ENCODE data around the gene NKIRAS1. TPM values are rescaled to one million over a fixed set of nuclear protein-coding genes. Genes with fewer than 3 reads are reported as not detected.

Gene NKIRAS1
- polyA plus RNA-seq, 3 donors, result 0.69 to 2.0 (median 1.9) TPM

DNA sequence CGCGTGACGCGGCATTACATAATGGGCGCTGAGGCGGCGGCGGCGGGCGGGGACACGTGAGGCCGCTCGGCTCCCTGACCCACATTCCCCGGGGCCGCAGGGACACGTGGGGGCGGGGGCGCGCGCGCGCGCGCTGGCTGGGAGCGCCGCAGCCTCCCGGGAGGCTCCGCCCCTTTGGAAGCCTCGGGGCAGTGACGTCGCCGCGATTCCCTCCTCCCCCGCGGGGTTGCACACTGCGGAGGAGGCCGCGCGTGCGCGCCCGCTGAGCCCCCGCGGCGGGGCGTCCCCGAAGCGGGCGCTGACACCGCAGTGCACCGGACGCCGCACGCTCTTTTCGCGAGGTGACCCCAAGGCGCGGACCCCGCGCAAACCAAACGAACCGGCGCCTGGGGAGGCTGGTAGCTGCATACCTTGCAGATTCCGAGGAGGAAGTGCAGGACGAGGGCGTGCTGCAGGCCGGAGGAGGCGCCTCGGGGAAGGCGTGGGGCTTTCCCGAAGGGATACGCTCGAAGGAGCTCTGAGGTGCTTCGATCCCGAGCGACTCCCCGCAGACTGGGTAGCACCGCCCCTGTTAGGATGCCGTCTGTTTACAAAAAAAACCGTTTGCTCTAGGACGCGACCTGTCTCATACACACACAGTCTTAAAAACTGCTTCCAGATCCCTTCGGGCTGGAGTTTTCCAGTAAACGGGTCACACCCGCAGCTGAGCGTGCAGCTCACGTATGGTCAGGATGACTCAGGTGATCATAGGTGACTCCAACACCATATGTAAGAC is 29.3 kb upstream of the NKIRAS1 start:
- H3K4me1 ChIP-seq (ENCODE audit: control insufficient read depth in 1 of 2, insufficient read depth in 2 of 2, low read length in 2 of 2), result peaks cover 27 to 29% of the 10 kb centered on the region in 2 donors

DNA sequence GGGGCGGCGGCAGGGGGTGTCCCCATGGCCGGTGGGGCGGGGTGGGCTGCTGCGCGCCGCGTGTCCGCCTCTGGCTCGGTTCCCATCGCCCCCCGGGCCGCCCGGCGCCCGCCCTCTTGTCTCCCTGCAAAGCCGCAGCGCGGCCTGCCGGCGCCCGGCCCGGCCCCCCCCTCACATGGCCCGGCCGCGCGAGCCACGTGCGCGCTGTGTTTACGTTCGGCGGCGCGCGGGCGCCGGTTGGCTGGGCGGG is 28.8 kb upstream of the NKIRAS1 start:
- peaks cover 34% of the 10 kb centered on the region for H3K4me1 Mint-ChIP-seq
- WGBS (ENCODE audit: insufficient coverage), result 0% methylated on average over 39 of the region's 39 CpGs

More for the DNA sequence above, 29.3 kb upstream of the NKIRAS1 start:
- intact Hi-C loops (cut with micrococcal nuclease), result loop anchor here in 1 of 2 donors (2.0 to 10.0 kb wide), 3 partner anchors 29 to 1719 kb away; partner anchors contain the start of genes NKIRAS1, RPL15, TOP2B and UBE2E2
- Mint-ChIP-seq H3K4me3 (peak overlapping the region; percentile 80 to 91), H3K36me3 (peaks cover 4 to 5% of the 10 kb centered on the region in 2 donors), H3K9me3 (peaks cover 0 to 2% (median 0%) of the 10 kb centered on the region in 7 donors), H3K27ac (peak overlapping the region; percentile 88 to 96 (median 93)), H3K27me3 (ENCODE audit: low read depth in 3 of 3) (peaks cover 16 to 24% (median 21%) of the 10 kb centered on the region in 3 donors), H3K4me1 (peaks cover 35% of the 10 kb centered on the region)
- WGBS (ENCODE audit: insufficient coverage), result under 1% methylated on average over 87 of the region's 87 CpGs
- DNase-seq, result peak; percentile 94 to 98 (median 97)
- Histone ChIP-seq H3K4me3 (replicated peaks in 1 of 3; ENCODE audit: low read depth in 2 of 3, low read length in 3 of 3) (peak overlapping the region; percentile 46 to 83 (median 62)), H3K27ac (ENCODE audit: low read depth in 1 of 2, low read length in 2 of 2) (peak overlapping the region; percentile 67 to 89), H3K79me2 (ENCODE audit: insufficient read depth, low read length) (peaks cover 29% of the 10 kb centered on the region), H3K36me3 (replicated peaks in 1 of 2; ENCODE audit: control insufficient read depth in 1 of 2, insufficient read depth in 2 of 2, low read length in 2 of 2) (no peaks in the 10 kb centered on the region), H3K9ac (ENCODE audit: insufficient read depth, low read length, poor library complexity, severe bottlenecking) (peak overlapping the region; percentile 78), H4K20me1 (ENCODE audit: insufficient read depth, low read length) (peaks cover 15% of the 10 kb centered on the region), H3K9me3 (replicated peaks in 1 of 2; ENCODE audit: control insufficient read depth in 1 of 2, insufficient read depth in 1 of 2, low read length in 2 of 2) (no peaks in the 10 kb centered on the region), H3K27me3 (ENCODE audit: control insufficient read depth in 2 of 2, insufficient read depth in 2 of 2, low read length in 2 of 2) (peaks cover 6 to 13% of the 10 kb centered on the region in 2 donors), H2AFZ (ENCODE audit: insufficient read depth, low read depth, low read length, poor library complexity, severe bottlenecking) (peak overlapping the region; percentile 54), H3K4me2 (replicated peaks; ENCODE audit: extremely low read depth, low read length, poor library complexity, severe bottlenecking) (peak overlapping the region; percentile 88)
- TF ChIP-seq, protein P1, sequence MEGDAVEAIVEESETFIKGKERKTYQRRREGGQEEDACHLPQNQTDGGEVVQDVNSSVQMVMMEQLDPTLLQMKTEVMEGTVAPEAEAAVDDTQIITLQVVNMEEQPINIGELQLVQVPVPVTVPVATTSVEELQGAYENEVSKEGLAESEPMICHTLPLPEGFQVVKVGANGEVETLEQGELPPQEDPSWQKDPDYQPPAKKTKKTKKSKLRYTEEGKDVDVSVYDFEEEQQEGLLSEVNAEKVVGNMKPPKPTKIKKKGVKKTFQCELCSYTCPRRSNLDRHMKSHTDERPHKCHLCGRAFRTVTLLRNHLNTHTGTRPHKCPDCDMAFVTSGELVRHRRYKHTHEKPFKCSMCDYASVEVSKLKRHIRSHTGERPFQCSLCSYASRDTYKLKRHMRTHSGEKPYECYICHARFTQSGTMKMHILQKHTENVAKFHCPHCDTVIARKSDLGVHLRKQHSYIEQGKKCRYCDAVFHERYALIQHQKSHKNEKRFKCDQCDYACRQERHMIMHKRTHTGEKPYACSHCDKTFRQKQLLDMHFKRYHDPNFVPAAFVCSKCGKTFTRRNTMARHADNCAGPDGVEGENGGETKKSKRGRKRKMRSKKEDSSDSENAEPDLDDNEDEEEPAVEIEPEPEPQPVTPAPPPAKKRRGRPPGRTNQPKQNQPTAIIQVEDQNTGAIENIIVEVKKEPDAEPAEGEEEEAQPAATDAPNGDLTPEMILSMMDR (IDR thresholded peaks at IDR 0.05), result no peak

More for the DNA sequence above, 28.8 kb upstream of the NKIRAS1 start:
- Mint-ChIP-seq H3K27me3 (ENCODE audit: low read depth in 3 of 3) (peaks cover 16 to 24% (median 21%) of the 10 kb centered on the region in 3 donors), H3K27ac (peak overlapping the region in 1 of 7 donors; percentile 25), H3K9me3 (peaks cover 0 to 2% (median 0%) of the 10 kb centered on the region in 7 donors), H3K36me3 (peaks cover 4 to 5% of the 10 kb centered on the region in 2 donors), H3K4me3 (peak overlapping the region in 1 of 2 donors; percentile 12)
- Histone ChIP-seq H3K9ac (ENCODE audit: insufficient read depth, low read length, poor library complexity, severe bottlenecking) (peak overlapping the region; percentile 78), H3K4me3 (replicated peaks in 1 of 3; ENCODE audit: low read depth in 2 of 3, low read length in 3 of 3) (peak overlapping the region; percentile 26 to 93 (median 83)), H4K20me1 (ENCODE audit: insufficient read depth, low read length) (peaks cover 11% of the 10 kb centered on the region), H3K36me3 (replicated peaks in 1 of 2; ENCODE audit: control insufficient read depth in 1 of 2, insufficient read depth in 2 of 2, low read length in 2 of 2) (no peaks in the 10 kb centered on the region), H3K9me3 (replicated peaks in 1 of 2; ENCODE audit: control insufficient read depth in 1 of 2, insufficient read depth in 1 of 2, low read length in 2 of 2) (no peaks in the 10 kb centered on the region), H2AFZ (ENCODE audit: insufficient read depth, low read depth, low read length, poor library complexity, severe bottlenecking) (no peak overlapping the region), H3K4me1 (ENCODE audit: control insufficient read depth in 1 of 2, insufficient read depth in 2 of 2, low read length in 2 of 2) (peaks cover 26 to 28% of the 10 kb centered on the region in 2 donors), H3K79me2 (ENCODE audit: insufficient read depth, low read length) (peaks cover 27% of the 10 kb centered on the region), H3K4me2 (replicated peaks; ENCODE audit: extremely low read depth, low read length, poor library complexity, severe bottlenecking) (peak overlapping the region; percentile 88), H3K27ac (ENCODE audit: low read depth in 1 of 2, low read length in 2 of 2) (peak overlapping the region; percentile 35 to 74), H3K27me3 (ENCODE audit: control insufficient read depth in 2 of 2, insufficient read depth in 2 of 2, low read length in 2 of 2) (peaks cover 6 to 13% of the 10 kb centered on the region in 2 donors)
- TF ChIP-seq, protein P1 (IDR thresholded peaks at IDR 0.05), result no peak
- intact Hi-C loops (cut with micrococcal nuclease), result loop anchor here in 1 of 2 donors (2.0 to 10.0 kb wide), 3 partner anchors 29 to 1719 kb away; partner anchors contain the start of genes NKIRAS1, RPL15, TOP2B and UBE2E2
- DNase-seq, result no peak

Measured in CD14-positive monocyte (primary cell).